ENCODE measurements around the gene ADCY7.
"Not testable (repeated sequence)": the region's sequence is repeated elsewhere in the genome, so short reads cannot be mapped to it uniquely, and the experiment has no call there.

Gene ADCY7

GRCh38 chr16:50338371-50339231, 72.2 kb downstream of the ADCY7 start:
- DNase-seq (ENCODE audit: insufficient read length, low spot score) (no peak), FAIRE-seq (no peak)
- no peak for TF ChIP-seq POU2F2 (IDR thresholded peaks at IDR 0.05; ENCODE audit: low read depth, low read length)

DNA sequence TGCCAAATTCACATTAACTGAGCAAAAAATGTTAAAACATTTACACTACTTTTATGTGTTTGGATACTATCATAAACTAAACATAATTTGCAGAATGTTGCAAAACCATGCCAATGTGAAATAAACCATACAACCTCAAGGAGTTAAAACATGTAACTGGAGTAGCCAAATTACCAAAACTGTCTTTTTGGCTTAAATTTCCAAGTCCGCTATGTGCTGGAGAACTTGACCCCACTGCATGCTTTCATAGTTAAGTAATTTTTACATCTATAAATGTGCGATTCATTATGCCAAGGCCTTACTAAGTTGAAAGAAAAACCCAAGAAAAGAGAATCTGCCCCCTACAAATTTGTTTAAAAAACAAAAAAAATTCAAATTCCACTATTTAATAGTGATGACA, 74.2 kb downstream of the ADCY7 start:
- TF ChIP-seq SPI1 (IDR thresholded peaks at IDR 0.05; ENCODE audit: low read depth, low read length), result no peak
- TF ChIP-seq POLR2AphosphoS5 (IDR thresholded peaks at IDR 0.05; ENCODE audit: low read depth, low read length), result no peak
- TF ChIP-seq POU2F2 (IDR thresholded peaks at IDR 0.05; ENCODE audit: low read depth, low read length), result no peak
- TF ChIP-seq TAF1 (IDR thresholded peaks at IDR 0.05; ENCODE audit: low read depth, low read length), result no peak
- no peak for TF ChIP-seq POLR2A (IDR thresholded peaks at IDR 0.05; ENCODE audit: low read depth, low read length)
- no peak for TF ChIP-seq PAX5 (IDR thresholded peaks at IDR 0.05; ENCODE audit: insufficient read depth, low read length, severe bottlenecking)
- FAIRE-seq (no peak), DNase-seq (ENCODE audit: insufficient read length, low spot score) (no peak)

GRCh38 chr16:50343566-50343965, 77.2 kb downstream of the ADCY7 start:
- not testable (repeated sequence) for FAIRE-seq; DNase-seq (ENCODE audit: insufficient read length, low spot score)

- FAIRE-seq; DNase-seq (ENCODE audit: insufficient read length, low spot score): not testable (repeated sequence)
Measured at GRCh38 chr16:50345210-50345609, 78.9 kb downstream of the ADCY7 start.

DNA sequence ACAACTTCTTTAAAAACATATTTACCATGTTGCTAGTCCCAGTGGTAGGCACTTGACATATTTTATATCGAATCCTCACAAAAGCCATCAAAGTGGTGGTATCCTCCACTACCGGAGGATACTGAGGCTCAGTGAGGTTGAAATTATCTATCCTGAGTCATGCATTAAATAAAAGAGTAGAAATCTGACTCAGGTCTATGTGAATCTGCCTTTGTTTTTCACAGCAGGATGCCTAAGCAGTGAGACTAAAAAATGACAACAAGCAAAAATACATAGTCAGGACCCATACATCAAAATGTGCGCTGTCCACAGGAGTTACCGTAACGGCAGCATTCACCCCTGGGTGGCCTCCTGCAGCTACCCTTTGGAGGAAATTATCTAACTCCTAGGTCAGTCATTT, 84.8 kb downstream of the ADCY7 start:
- no peak for DNase-seq (ENCODE audit: insufficient read length, low spot score)
- FAIRE-seq, result no peak

GRCh38 chr16:50351952-50352351, 85.6 kb downstream of the ADCY7 start:
- FAIRE-seq, result peak; percentile 23
- TF ChIP-seq SPI1 (IDR thresholded peaks at IDR 0.05; ENCODE audit: low read depth, low read length), result no peak
- no peak for TF ChIP-seq POLR2A (IDR thresholded peaks at IDR 0.05; ENCODE audit: low read depth, low read length)
- TF ChIP-seq POU2F2 (IDR thresholded peaks at IDR 0.05; ENCODE audit: low read depth, low read length), result no peak
- no peak for TF ChIP-seq POLR2AphosphoS5 (IDR thresholded peaks at IDR 0.05; ENCODE audit: low read depth, low read length)
- TF ChIP-seq PAX5 (IDR thresholded peaks at IDR 0.05; ENCODE audit: insufficient read depth, low read length, severe bottlenecking), result no peak
- TF ChIP-seq TAF1 (IDR thresholded peaks at IDR 0.05; ENCODE audit: low read depth, low read length), result no peak
- no peak for DNase-seq (ENCODE audit: insufficient read length, low spot score)

More for the DNA sequence above, 84.8 kb downstream of the ADCY7 start:
- TF ChIP-seq SPI1 (IDR thresholded peaks at IDR 0.05; ENCODE audit: low read depth, low read length) (no peak), POLR2A (IDR thresholded peaks at IDR 0.05; ENCODE audit: low read depth, low read length) (no peak), POLR2AphosphoS5 (IDR thresholded peaks at IDR 0.05; ENCODE audit: low read depth, low read length) (no peak), PAX5 (IDR thresholded peaks at IDR 0.05; ENCODE audit: insufficient read depth, low read length, severe bottlenecking) (no peak), POU2F2 (IDR thresholded peaks at IDR 0.05; ENCODE audit: low read depth, low read length) (no peak), TAF1 (IDR thresholded peaks at IDR 0.05; ENCODE audit: low read depth, low read length) (no peak)

DNA sequence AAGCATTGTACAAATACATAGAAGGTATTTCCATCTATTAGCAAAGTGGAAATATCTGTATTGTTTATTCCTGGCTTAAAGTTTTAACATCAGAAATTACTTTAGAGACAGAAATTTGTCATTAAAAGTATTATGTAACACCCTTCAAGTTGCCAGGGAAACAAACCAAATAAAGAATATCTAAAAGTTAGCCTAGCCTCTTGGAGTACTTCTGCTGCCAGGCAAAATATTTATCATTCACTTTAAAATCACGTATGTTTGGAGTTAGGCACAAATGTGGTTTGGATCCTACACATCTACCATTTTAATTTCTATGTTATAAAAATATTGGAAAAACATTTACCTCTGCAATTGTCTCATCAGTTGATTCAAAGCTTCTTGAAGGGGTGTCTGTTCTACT, 87.7 kb downstream of the ADCY7 start:
- FAIRE-seq (no peak), DNase-seq (ENCODE audit: insufficient read length, low spot score) (no peak)
- TF ChIP-seq SPI1 (IDR thresholded peaks at IDR 0.05; ENCODE audit: low read depth, low read length), result no peak
- TF ChIP-seq POLR2A (IDR thresholded peaks at IDR 0.05; ENCODE audit: low read depth, low read length), result no peak
- TF ChIP-seq PAX5 (IDR thresholded peaks at IDR 0.05; ENCODE audit: insufficient read depth, low read length, severe bottlenecking), result no peak
- no peak for TF ChIP-seq TAF1 (IDR thresholded peaks at IDR 0.05; ENCODE audit: low read depth, low read length)
- TF ChIP-seq POLR2AphosphoS5 (IDR thresholded peaks at IDR 0.05; ENCODE audit: low read depth, low read length), result no peak
- TF ChIP-seq POU2F2 (IDR thresholded peaks at IDR 0.05; ENCODE audit: low read depth, low read length), result no peak

DNA sequence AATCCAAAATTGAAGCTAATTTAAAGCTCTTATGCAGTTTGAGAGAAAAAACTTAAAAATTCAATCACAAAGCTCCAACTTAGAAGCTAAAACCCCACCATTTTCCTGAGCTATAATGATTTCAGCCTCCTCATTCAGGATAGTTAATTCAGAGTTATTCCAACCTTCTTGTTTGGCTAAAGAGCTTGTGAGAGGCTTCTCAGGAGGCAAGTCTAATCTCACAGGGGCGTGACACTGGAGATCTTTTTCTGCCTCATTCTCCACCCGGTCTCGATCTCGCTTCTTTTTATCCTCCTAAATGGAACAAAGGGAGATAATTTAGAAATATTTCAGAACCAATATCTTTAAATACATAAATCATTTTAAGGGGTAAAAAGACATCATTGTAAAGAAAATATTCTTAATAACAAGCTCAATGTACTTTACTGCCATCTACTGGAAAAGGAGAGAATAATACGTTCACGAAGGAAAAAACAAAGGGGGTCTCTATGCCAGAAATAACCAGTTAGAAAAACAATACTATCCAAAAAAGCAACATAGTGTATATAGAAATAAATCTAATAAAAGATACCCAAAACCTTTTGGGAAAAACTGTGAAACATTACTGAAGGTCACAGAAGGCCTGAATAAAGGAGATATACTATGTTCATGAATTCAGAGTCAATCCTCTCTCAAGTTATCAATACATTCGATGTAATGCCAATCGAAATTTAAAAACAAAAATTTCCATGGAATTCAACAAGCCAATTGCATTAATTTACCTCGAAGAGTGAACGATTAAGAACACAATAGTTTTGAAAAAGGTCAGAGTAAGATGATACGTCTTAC, 88.5 kb downstream of the ADCY7 start:
- FAIRE-seq (no peak), DNase-seq (ENCODE audit: insufficient read length, low spot score) (no peak)
- TF ChIP-seq TAF1 (IDR thresholded peaks at IDR 0.05; ENCODE audit: low read depth, low read length) (no peak), POU2F2 (IDR thresholded peaks at IDR 0.05; ENCODE audit: low read depth, low read length) (no peak), POLR2AphosphoS5 (IDR thresholded peaks at IDR 0.05; ENCODE audit: low read depth, low read length) (no peak), SPI1 (IDR thresholded peaks at IDR 0.05; ENCODE audit: low read depth, low read length) (no peak), PAX5 (IDR thresholded peaks at IDR 0.05; ENCODE audit: insufficient read depth, low read length, severe bottlenecking) (no peak), POLR2A (IDR thresholded peaks at IDR 0.05; ENCODE audit: low read depth, low read length) (no peak)

DNA sequence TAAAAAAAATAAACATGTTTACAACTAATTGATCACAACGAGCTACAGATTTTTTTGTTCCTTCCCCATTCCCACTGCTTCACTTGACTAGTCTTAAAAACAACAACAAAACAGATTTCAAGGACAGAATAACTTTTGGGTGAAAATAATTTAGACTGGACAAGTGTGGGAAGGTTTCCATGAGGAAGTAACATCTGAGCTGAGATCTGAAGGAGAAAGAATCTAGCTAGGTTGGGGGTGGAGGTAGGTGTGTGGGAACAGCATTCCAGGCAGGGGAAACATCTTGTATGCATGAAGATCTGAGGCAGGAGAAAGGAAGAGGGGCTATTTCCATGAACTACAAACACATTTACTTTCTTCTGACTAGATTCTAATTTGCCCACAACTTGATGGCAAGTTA, 93.3 kb downstream of the ADCY7 start:
- no peak for FAIRE-seq
- no peak for TF ChIP-seq SPI1 (IDR thresholded peaks at IDR 0.05; ENCODE audit: low read depth, low read length)
- no peak for TF ChIP-seq POU2F2 (IDR thresholded peaks at IDR 0.05; ENCODE audit: low read depth, low read length)
- TF ChIP-seq PAX5 (IDR thresholded peaks at IDR 0.05; ENCODE audit: insufficient read depth, low read length, severe bottlenecking), result no peak
- no peak for TF ChIP-seq POLR2AphosphoS5 (IDR thresholded peaks at IDR 0.05; ENCODE audit: low read depth, low read length)
- DNase-seq (ENCODE audit: insufficient read length, low spot score), result no peak

DNA sequence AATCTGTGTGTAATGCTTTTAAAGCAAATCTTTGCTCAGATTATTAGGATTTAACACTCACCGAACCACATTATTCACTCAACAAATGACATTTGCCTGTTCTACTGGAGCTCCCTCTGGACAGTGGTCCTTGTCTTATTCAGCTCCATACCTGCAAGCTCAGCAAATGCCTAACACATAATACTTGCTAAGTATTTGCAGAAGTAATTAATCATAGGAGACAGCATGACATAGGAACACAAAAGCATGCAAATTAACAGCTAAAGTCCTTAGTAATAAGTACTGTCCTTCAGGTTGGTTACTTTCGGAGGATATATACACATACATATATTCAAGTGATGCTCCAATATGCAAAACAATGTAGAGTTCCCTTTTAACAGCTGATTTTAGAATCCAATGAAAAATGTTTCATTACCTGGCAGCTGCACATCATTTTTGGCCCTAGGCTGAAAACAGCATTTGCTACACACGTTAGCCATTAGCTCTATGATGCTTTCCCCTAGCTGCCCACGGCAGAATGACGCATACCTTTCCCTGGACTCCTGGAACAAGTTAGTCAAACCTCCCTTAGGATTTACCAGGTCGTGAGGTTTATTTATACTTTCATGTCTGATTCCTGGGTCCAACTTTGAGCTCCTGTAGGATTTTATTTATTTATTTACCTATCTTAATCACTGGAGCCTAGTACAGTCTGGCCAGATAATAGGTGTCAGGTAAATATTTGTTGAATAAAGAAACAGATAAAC, 93.9 kb downstream of the ADCY7 start:
- DNase-seq (ENCODE audit: insufficient read length, low spot score) (no peak), FAIRE-seq (peak; percentile 57)

More for the DNA sequence above, 93.9 kb downstream of the ADCY7 start:
- TF ChIP-seq POU2F2 (IDR thresholded peaks at IDR 0.05; ENCODE audit: low read depth, low read length), result no peak
- TF ChIP-seq POLR2A (IDR thresholded peaks at IDR 0.05; ENCODE audit: low read depth, low read length), result no peak
- TF ChIP-seq SPI1 (IDR thresholded peaks at IDR 0.05; ENCODE audit: low read depth, low read length), result no peak
- no peak for TF ChIP-seq POLR2AphosphoS5 (IDR thresholded peaks at IDR 0.05; ENCODE audit: low read depth, low read length)
- TF ChIP-seq TAF1 (IDR thresholded peaks at IDR 0.05; ENCODE audit: low read depth, low read length), result no peak
- no peak for TF ChIP-seq PAX5 (IDR thresholded peaks at IDR 0.05; ENCODE audit: insufficient read depth, low read length, severe bottlenecking)

Data from GM12891 (cell line).